Uterus (tissue), 4 donors: Measurements from ENCODE around the gene KIF26B. TPM values are rescaled to one million over a fixed set of nuclear protein-coding genes. Genes with fewer than 3 reads are reported as not detected.

Experiments
- DNase-seq, 2 donors: peaks; one replicate each; pipeline ENCODE4 v3.0.0-alpha.2; 2019 to 2020
- H3K27ac ChIP-seq, 2 donors: fragments of 200-600 bp; sonication (generic); 1 replicate in 1 of 2; 2 replicates in 1 of 2; pipeline ENCODE4 v1.5.1; 2016 to 2018
- H3K27me3 ChIP-seq, 2 donors: fragments of 200-600 bp; sonication (generic); one replicate each; pipeline ENCODE4 v1.5.1; 2018 to 2019; ENCODE audit warnings: control low read depth in 1 of 2
- H3K36me3 ChIP-seq, 2 donors: fragments of 200-600 bp; sonication (generic); one replicate each; pipeline ENCODE4 v1.5.1; 2019; ENCODE audit warnings: control low read depth in 1 of 2
- H3K4me1 ChIP-seq, 2 donors: fragments of 200-600 bp; sonication (generic); one replicate each; pipeline ENCODE4 v1.5.1; 2018 to 2019; ENCODE audit warnings: control low read depth in 1 of 2
- H3K4me3 ChIP-seq, 2 donors: fragments of 200-600 bp; sonication (generic); 1 replicate in 1 of 2; 2 replicates in 1 of 2; pipeline ENCODE4 v1.5.1; 2018 to 2019; ENCODE audit warnings: mild to moderate bottlenecking in 1 of 2
- H3K9me3 ChIP-seq, 2 donors: fragments of 200-600 bp; sonication (generic); one replicate each; pipeline ENCODE4 v1.5.1; 2019; ENCODE audit warnings: control low read depth in 1 of 2
- POLR2A ChIP-seq, 2 donors: fragments of 450-650 bp; IDR thresholded peaks; one replicate each; pipeline ENCODE4 v1.6.1; 2016; ENCODE audit warnings: antibody characterized with exemption in 2 of 2, mild to moderate bottlenecking in 1 of 2, moderate library complexity in 1 of 2
- intact Hi-C: fragments of 100-400 bp; cut with DNase I; formaldehyde crosslinking; loops from one replicate; pipeline ENCODE4 v1.15.1; 2023; ENCODE audit warnings: low total_unique reads
- total RNA-seq, 4 donors: library from RNA; depleted of rRNA in 3 of 4; stranded (reverse); fragments of >200 nt in 3 of 4; gene quantifications; one replicate each; pipeline versions ENCODE4 v1.1.0 to v1.2.4, GENCODE V29; 2014 to 2023
- TF ChIP-seq, protein P1 (sequence below), 4 experiments: fragments of 200-600 bp in 2 of 4; fragments of 450-650 bp in 2 of 4; sonication (generic) in 2 of 4; IDR thresholded peaks; one replicate each; pipeline ENCODE4 v1.5.1; 2016 to 2019; ENCODE audit warnings: antibody characterized with exemption in 4 of 4, mild to moderate bottlenecking in 2 of 4, moderate library complexity in 1 of 4
- donor health status: DM: yes; HTN: yes; CAD: no.

The KIF26B gene
- total RNA-seq, 4 donors from 2014 or later = 0.27 to 17.4 (median 1.3) TPM; not detected in 1

DNA sequence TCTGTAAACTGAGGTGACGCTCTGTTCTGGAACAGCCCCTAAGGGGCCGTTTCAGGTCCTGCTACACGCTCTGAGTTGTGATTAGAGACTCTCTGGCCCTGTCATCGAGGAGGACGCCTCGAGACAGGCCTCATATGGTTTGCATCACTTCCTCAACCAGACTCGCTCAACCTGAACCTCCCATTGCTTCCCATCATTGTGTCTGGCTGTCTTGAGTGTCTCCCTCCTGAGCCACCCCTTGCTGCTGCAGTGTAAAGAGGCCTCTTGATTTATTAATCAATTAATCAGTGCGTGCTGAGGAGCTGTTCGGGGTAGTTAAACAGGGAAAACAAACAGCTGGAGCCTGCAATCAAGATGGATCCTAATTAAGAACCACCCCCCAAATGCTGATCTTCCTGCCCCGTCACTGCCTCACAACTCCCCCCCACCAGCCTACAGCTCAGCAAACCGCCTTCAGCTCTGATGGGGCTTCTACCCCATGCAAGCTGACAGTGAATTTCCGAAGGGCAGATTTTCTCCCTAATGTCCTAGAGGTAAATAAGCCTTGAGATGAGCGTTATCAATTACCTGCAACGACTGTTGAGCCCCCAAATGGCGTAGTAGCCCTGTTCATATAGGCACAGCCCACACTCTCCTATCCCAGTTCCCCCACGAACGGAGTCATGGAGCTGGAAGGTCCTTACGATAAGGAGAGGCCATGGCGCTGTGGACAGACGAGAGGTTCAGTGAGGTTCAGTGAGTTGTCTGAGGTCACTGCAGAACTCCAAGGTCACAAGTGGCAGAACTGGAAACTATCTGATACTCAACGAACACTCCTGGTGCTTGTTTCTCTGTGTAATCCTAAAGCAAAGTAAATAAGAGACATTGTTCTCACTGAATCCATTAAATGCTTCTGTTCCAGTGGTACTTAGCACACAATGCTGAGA, 210.6 kb downstream of the KIF26B start:
- Histone ChIP-seq H3K27ac (no peak overlapping the region), H3K4me1 (no peaks in the 10 kb centered on the region), H3K9me3 (no peaks in the 10 kb centered on the region), H3K4me3 (no peak overlapping the region), H3K36me3 (no peaks in the 10 kb centered on the region), H3K27me3 (no peaks in the 10 kb centered on the region)
- DNase-seq = no peak
- intact Hi-C loops = no loop called here
- TF ChIP-seq POLR2A (IDR thresholded peaks at IDR 0.05) = no peak
- TF ChIP-seq, protein P1, sequence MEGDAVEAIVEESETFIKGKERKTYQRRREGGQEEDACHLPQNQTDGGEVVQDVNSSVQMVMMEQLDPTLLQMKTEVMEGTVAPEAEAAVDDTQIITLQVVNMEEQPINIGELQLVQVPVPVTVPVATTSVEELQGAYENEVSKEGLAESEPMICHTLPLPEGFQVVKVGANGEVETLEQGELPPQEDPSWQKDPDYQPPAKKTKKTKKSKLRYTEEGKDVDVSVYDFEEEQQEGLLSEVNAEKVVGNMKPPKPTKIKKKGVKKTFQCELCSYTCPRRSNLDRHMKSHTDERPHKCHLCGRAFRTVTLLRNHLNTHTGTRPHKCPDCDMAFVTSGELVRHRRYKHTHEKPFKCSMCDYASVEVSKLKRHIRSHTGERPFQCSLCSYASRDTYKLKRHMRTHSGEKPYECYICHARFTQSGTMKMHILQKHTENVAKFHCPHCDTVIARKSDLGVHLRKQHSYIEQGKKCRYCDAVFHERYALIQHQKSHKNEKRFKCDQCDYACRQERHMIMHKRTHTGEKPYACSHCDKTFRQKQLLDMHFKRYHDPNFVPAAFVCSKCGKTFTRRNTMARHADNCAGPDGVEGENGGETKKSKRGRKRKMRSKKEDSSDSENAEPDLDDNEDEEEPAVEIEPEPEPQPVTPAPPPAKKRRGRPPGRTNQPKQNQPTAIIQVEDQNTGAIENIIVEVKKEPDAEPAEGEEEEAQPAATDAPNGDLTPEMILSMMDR (IDR thresholded peaks at IDR 0.05) = no peak

DNA sequence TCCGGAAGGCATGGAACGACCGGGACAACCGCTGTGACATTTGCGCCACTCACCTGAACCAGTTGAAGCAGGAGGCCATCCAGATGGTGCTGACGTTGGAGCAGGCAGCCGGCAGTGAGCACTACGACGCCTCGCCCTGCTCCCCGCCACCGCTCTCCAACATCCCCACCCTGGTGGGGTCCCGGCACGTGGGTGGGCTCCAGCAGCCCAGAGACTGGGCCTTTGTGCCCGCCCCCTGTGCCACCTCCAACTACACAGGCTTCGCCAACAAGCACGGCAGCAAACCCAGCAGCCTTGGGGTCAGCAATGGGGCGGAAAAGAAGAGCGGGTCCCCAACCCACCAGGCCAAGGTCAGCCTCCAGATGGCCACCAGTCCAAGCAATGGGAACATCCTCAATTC, 212.1 kb downstream of the KIF26B start:
- DNase-seq = no peak
- no peaks in the 10 kb centered on the region for H3K27me3 ChIP-seq
- TF ChIP-seq POLR2A (IDR thresholded peaks at IDR 0.05) = no peak
- TF ChIP-seq, protein P1 (IDR thresholded peaks at IDR 0.05) = no peak
- no peaks in the 10 kb centered on the region for H3K4me1 ChIP-seq
- no peak overlapping the region for H3K4me3 ChIP-seq
- H3K36me3 ChIP-seq = no peaks in the 10 kb centered on the region
- H3K27ac ChIP-seq = no peak overlapping the region
- no peaks in the 10 kb centered on the region for H3K9me3 ChIP-seq
- intact Hi-C loops = no loop called here

DNA sequence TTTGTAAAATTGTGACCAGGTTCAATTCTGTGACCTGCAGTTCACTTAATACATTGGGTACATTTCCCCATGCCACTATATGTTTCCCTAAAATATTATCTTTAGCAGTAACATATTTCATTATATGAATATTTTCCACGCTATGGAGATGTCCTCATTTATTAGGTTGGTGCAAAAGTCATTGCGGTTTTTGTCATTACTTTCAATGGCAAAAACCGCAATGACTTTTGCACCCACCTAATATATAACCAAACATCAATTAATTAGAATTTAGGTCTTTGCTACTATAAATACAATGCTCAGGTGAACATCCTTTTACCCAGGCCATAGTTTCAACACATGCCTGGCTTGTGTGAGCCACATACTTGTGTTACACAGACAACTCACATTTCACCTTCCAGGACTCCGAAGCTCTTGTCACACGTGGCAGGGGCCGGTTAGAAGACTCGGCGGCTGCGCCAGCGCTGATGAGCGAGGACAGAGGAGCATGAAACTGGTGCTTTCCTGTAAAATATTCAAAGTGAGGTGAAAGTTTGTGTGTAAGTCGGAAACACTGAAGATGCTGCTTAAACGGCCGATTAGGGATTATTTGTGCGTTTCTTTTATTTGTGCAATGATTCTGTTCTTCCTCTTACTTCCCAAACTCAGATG, 215.5 kb downstream of the KIF26B start:
- DNase-seq = no peak
- no peak overlapping the region for H3K27ac ChIP-seq
- H3K9me3 ChIP-seq = no peaks in the 10 kb centered on the region
- H3K4me1 ChIP-seq = no peaks in the 10 kb centered on the region
- no peaks in the 10 kb centered on the region for H3K36me3 ChIP-seq
- intact Hi-C loops = no loop called here
- TF ChIP-seq, protein P1 (IDR thresholded peaks at IDR 0.05) = no peak
- TF ChIP-seq POLR2A (IDR thresholded peaks at IDR 0.05) = no peak
- H3K27me3 ChIP-seq = no peaks in the 10 kb centered on the region
- H3K4me3 ChIP-seq = no peak overlapping the region

DNA sequence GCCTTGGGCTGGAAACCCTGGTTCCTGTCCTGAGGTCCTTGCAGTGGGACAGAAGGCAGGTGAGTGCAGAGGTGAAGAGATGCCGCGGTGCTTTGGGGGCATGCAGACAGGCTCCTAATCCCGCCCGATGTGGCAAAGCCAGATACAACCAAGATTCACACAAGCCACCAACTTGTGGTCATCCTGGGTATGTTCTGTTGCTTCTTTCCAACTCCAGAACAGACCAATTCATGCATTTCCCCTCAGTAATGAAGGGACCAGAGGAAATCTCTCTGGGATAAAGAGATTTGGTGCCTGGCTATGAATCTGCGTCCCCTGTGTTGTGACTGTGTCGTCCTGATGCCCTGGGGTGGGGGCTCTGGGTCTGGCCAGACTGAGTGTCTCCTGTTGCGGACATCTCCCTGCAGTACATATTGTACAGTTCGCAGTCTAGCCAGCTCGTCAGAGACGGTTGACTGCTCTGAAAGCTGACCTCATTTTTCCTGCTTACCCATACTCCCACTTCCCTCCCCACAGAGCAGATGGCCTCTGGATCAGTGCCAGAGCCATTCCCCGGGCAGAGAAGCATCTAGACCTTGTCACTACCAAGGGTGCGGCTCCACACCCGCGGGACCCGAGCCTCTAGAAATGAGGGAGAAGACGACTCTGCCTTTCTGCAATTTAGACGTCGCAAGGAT, 216.3 kb downstream of the KIF26B start:
- intact Hi-C loops = no loop called here
- Histone ChIP-seq H3K4me1 (no peaks in the 10 kb centered on the region), H3K27me3 (no peaks in the 10 kb centered on the region), H3K4me3 (no peak overlapping the region), H3K9me3 (no peaks in the 10 kb centered on the region), H3K27ac (no peak overlapping the region), H3K36me3 (no peaks in the 10 kb centered on the region)
- TF ChIP-seq POLR2A (IDR thresholded peaks at IDR 0.05) = no peak
- TF ChIP-seq, protein P1 (IDR thresholded peaks at IDR 0.05) = no peak
- DNase-seq = no peak
